AG09319 (cell line): ENCODE measurements around the gene ITGBL1.

Source experiments
- DNase-seq: peaks from one replicate; pipeline ENCODE4 v3.0.0-alpha.2; 2010; ENCODE audit warnings: low read depth; ENCODE audit errors: extremely low read depth
- CTCF ChIP-seq: IDR thresholded peaks from 2 replicates; pipeline ENCODE4 v1.5.1; 2011; ENCODE audit warnings: low read depth, mild to moderate bottlenecking, inconsistent platforms, low read length, moderate library complexity

ITGBL1 gene

GRCh38 chr13:101452519-101453485, at the start of gene ITGBL1:
Gene ITGBL1 (plus strand): TSS chr13:101452675. CDS start chr13:101452834, 159 bp downstream.
- DNase-seq = no peak
- no peak for TF ChIP-seq CTCF

- no peak for DNase-seq
- no peak for TF ChIP-seq CTCF
Observed at GRCh38 chr13:101406791-101407190, 45.7 kb upstream of the ITGBL1 start.

GRCh38 chr13:101408154-101408553, 44.3 kb upstream of the ITGBL1 start:
- no peak for TF ChIP-seq CTCF
- DNase-seq = no peak

GRCh38 chr13:101408992-101409656, 43.4 kb upstream of the ITGBL1 start:
- no peak for DNase-seq
- no peak for TF ChIP-seq CTCF

GRCh38 chr13:101412076-101412475, 40.4 kb upstream of the ITGBL1 start:
- TF ChIP-seq CTCF = no peak
- DNase-seq = no peak

GRCh38 chr13:101415358-101416174, 36.9 kb upstream of the ITGBL1 start:
- DNase-seq = no peak
- TF ChIP-seq CTCF = no peak
